Stimulated activated CD8-positive, alpha-beta memory T cell treated with anti-CD3 and anti-CD28 coated beads, Interleukin-12 subunit alpha, Interleukin-12 subunit beta, amount 100 ng/mL, for 24 hours (primary cell): Measurements from ENCODE around the gene PLEKHH3.

Source experiments
- DNase-seq: peaks from one replicate; pipeline ENCODE4 v3.0.0-alpha.2; 2020; ENCODE audit errors: extremely low read depth

Gene PLEKHH3

GRCh38 chr17:42676424-42677011 lies at the start of gene PLEKHH3:
TSS of gene PLEKHH3 (minus strand) at chr17:42676994. CDS start at chr17:42676563, 431 bp downstream.
- no peak for DNase-seq

- no peak for DNase-seq
These were observed 48.3 kb upstream of the PLEKHH3 start for GRCh38 chr17:42725143-42725542.

GRCh38 chr17:42723636-42724035 lies 46.8 kb upstream of the PLEKHH3 start:
- no peak for DNase-seq

- no peak for DNase-seq
These were observed 44.3 kb upstream of the PLEKHH3 start for GRCh38 chr17:42720996-42721583.

GRCh38 chr17:42709561-42709960 lies 32.8 kb upstream of the PLEKHH3 start:
- no peak for DNase-seq

- no peak for DNase-seq
These were observed 31.8 kb upstream of the PLEKHH3 start for GRCh38 chr17:42708588-42708987.

- no peak for DNase-seq
These were observed 29.9 kb upstream of the PLEKHH3 start for GRCh38 chr17:42706732-42707131.

- no peak for DNase-seq
These were observed 28.2 kb upstream of the PLEKHH3 start for GRCh38 chr17:42704837-42705494.

- DNase-seq = no peak
These were observed 27.7 kb upstream of the PLEKHH3 start for GRCh38 chr17:42704490-42704836.

GRCh38 chr17:42702446-42702845 lies 25.7 kb upstream of the PLEKHH3 start:
- no peak for DNase-seq

GRCh38 chr17:42700586-42701289 lies 23.9 kb upstream of the PLEKHH3 start:
- no peak for DNase-seq

- no peak for DNase-seq
These were observed 22.6 kb upstream of the PLEKHH3 start for GRCh38 chr17:42699415-42699740.

- no peak for DNase-seq
These were observed 22.1 kb upstream of the PLEKHH3 start for GRCh38 chr17:42698736-42699414.

- no peak for DNase-seq
These were observed 20.5 kb upstream of the PLEKHH3 start for GRCh38 chr17:42697108-42697811.

GRCh38 chr17:42695500-42695899 lies 18.7 kb upstream of the PLEKHH3 start:
- no peak for DNase-seq

- DNase-seq = no peak
These were observed 17.7 kb upstream of the PLEKHH3 start for GRCh38 chr17:42694524-42694923.

- no peak for DNase-seq
These were observed 15.7 kb upstream of the PLEKHH3 start for GRCh38 chr17:42692489-42692888.

- DNase-seq = no peak
These were observed 14.3 kb upstream of the PLEKHH3 start for GRCh38 chr17:42691021-42691545.

- no peak for DNase-seq
These were observed 13.8 kb upstream of the PLEKHH3 start for GRCh38 chr17:42690596-42690995.

GRCh38 chr17:42687707-42688320 lies 11.0 kb upstream of the PLEKHH3 start:
- DNase-seq = no peak

- DNase-seq = no peak
These were observed 9.8 kb upstream of the PLEKHH3 start for GRCh38 chr17:42686520-42687128.
